HG03354 (cell line): ENCODE data around the gene AKAP12.

ENCODE experiments used
- ATAC-seq: cut with Tn5 transposase; IDR thresholded peaks from one replicate; pipeline ENCODE4 v1.9.1; 2021; ENCODE audit warnings: mild to moderate bottlenecking; ENCODE audit not compliant: unreplicated experiment, poor library complexity, severe bottlenecking

AKAP12 gene

GRCh38 chr6:151239603-151240035 is at the start of gene AKAP12:
TSS of gene AKAP12 (plus strand) at chr6:151239967. CDS start at chr6:151240563, 596 bp downstream.
- ATAC-seq = no peak

DNA sequence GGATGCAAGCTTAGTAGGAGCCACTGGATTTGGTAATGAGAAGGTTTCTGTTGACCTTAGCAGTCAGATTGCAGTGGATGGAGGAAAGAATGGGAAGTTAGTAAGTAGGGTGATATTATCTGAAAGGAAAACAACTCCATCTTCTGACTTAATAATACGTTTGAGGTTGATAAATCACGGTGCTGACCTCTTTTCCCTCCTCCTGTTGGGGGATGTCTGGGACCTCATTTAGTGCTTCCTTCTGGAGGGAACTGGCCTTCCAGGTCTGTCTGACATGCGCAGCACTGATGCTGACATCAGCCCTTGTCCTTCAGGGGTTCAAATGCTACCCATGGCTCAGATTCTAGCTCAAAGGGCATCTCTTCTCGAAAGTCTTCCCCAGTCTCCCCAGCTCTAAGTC is 48.2 kb upstream of the AKAP12 start:
- ATAC-seq = no peak

DNA sequence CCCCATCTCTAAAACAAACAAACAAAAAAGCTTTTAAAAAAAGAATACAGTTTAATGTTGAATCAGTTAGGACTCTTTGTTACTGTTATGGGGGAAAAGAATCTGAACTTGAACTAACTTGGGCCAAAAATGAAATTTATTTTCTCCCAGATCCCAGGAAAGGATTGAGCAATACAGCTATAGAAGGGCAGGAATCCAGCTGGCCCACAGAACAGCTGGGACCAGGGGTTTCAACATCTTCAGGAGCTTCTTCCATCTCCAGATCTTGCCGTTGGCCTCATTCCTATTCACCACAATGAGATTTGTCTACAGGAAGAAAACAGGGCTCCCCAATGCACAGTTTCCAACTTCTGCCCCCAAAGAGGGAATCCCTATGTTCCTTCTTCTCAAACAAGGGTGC is 43.2 kb upstream of the AKAP12 start:
- ATAC-seq = no peak

DNA sequence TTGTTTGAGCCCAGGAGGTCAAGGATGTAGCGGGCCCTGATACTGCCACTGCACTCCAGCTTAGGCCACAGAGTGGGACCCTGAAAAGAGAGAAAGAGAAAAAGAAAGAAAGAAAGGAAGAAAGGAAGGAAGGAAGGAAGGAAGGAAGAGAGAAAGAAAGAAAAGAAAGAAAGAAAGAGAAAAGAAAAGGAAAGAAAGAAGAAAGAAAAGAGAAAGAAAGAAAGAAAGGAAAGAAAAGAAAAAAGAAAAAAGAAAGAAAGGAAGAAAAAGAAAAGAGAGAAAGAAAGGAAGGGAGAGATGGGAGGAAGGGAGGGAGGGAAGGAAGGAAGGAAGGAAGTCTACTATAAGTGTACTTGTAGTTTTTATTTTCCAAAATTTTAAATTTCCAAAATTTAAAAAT is 42.2 kb upstream of the AKAP12 start:
- no peak for ATAC-seq

- ATAC-seq = no peak
Measured at GRCh38 chr6:151199991-151200390, 39.8 kb upstream of the AKAP12 start.

- no peak for ATAC-seq
Measured at GRCh38 chr6:151205721-151206600, 33.8 kb upstream of the AKAP12 start.

DNA sequence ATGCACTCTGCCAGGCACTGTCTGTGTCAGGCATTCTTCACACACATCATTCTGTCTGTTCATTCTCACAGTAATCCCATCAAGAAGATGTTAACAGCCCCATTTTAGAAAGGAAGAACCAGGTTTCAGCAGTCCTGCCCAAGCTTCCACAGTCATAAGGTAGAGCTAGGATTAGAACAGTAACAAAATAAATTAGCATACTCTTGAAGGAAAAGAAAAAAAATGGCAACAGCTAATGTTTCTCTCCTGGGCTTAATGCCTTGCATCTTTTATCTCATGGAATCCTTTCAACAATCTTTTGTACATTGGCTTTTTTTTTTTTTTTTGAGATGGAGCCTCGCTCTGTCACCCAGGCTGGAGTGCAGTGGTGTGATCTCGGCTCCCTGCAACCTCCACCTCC is 32.1 kb upstream of the AKAP12 start:
- no peak for ATAC-seq

GRCh38 chr6:151209071-151209831 is 30.5 kb upstream of the AKAP12 start:
- no peak for ATAC-seq

DNA sequence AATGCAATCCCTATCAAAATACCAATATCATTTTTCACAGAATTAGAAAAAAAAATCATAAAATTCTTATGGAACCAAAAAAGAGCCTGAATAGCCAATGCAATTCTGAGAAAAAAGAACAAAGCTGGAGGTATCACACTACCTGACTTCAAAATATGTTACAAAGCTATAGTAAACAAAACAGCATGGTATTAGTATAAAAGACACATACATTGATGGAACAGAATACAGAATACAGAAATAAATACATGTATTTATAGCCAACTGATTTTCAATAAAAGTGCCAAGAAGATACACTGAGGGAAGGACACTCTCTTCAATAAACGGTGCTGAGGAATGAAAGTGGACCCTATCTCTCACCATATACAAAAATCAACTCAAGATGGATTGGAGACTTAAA is 28.7 kb upstream of the AKAP12 start:
- ATAC-seq = no peak

GRCh38 chr6:151213352-151213751 is 26.4 kb upstream of the AKAP12 start:
- ATAC-seq = no peak

DNA sequence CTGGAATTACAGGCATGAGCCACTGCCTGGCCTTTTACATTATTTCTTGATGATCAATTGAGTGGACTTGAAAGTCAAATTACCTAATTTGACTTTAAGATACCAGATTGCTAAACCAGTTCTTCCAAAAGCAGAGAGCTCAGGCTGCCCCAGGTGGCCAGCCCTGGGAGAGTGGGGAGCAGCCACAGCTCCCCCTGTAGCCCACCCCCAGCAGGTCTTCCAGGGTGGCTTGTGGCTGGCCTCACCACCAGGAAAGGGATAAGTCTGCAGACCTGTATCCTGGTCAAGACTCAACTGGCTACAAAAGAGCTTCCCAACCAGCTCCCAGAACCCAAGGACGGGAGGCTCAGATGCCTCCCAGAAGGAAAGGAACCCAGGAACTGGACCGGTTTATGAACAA is 23.8 kb upstream of the AKAP12 start:
- ATAC-seq = no peak

DNA sequence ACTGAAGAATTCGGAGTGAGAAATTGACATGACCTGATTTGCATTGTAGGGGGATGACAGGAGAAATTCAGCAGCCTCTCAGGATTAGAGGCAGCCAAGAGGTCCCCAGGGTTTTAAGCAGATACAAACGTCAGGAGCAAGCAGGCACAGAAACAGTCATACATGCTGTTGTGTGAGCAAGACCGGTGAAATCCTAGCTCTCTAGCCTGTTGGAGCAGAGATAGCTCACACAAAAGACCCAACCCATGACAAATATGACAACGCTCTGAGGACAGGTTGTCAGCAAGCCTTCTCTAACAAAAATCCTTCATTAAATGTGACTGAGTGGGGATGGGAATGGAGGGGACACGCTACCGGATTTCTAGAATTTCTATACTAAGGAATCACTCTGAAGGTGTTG is 23.0 kb upstream of the AKAP12 start:
- ATAC-seq = no peak

- no peak for ATAC-seq
Measured at GRCh38 chr6:151219192-151219591, 20.6 kb upstream of the AKAP12 start.

DNA sequence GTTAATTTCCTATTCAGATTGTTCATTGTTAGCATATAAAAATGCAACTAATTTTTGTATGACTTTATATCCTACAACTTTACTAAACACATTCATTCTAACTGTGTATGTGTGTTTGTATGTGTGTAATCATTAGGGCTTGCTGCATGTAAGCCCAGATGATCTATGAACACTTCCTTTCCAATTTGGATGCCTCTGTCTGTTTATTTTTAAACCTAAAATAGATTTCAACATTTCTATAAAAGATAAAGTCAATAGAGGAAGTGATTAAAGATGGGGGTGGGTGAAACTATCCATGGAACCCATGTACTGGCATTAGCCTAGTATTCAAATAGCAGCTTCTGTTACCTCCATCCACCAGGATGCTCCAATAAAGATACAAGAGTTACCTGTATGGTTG is 15.7 kb upstream of the AKAP12 start:
- no peak for ATAC-seq

- no peak for ATAC-seq
Measured at GRCh38 chr6:151225919-151226318, 13.8 kb upstream of the AKAP12 start.

DNA sequence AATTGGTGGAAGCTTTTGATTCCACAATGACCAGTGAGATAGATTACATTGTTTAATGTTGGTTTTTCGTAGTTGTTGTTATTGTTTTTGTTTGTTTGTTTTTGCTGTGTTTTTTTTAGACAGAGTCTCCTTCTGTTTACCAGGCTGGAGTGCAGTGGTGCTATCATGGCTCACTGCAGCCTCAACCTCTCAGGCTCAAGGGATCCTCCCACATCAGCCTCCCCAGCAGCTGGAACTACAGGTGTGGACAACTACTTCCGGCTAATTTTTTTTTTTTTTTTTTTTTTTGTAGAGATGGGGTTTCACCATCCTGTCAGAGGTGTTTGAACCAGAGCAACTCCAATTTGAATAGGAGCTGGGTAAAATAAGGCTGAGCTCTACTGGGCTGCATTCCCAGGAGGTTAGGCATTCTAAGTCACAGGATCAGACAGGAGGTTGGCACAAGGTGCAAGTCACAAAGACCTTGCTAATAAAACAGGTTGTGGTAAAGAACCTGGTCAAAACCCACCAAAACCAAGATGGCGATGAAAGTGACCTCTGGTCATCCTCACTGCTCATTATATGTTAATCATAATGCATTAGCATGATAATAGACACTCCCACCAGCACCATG is 10.9 kb upstream of the AKAP12 start:
- no peak for ATAC-seq

DNA sequence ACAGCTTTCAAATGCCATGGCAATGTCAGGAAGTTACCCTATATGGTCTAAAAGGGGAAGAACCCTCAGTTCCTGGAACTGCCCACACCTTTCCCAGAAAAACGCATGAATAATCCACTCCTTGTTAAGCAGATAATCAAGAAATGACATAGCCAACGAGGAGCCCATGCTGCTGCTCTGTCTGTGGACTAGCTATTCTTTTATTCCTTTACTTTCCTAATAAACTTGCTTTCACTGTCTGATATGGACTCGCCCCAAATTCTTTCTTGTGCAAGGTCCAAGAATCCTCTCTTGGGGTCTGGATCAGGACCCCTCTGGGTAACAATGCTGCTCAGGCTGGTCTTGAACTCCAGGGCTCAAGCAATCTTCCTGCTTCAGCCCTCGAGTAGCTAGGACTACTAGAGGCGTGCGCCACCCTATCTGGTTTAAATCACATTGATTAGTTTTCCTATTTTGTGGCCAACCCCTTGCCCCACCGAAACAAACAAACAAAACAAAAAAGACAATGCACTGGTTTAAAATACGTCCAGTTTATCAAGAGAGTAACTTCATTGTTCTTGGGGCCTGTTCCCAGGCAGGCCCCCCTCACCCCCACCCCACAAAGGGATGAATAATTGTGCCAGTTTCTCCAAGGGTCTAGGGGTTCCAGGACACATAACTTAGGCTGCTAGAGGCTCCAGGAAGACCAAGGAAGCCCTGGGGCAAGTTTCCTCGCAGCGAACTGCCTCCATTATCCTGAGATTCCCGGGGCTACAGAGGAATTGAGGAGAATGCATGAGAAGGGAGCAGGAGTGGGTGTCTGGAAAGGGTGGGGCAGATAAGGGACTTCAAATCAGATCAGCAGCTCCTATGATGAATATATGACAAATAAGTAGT is 10.1 kb upstream of the AKAP12 start:
- ATAC-seq = no peak

GRCh38 chr6:151230277-151230577 is 9.5 kb upstream of the AKAP12 start:
- ATAC-seq = no peak

DNA sequence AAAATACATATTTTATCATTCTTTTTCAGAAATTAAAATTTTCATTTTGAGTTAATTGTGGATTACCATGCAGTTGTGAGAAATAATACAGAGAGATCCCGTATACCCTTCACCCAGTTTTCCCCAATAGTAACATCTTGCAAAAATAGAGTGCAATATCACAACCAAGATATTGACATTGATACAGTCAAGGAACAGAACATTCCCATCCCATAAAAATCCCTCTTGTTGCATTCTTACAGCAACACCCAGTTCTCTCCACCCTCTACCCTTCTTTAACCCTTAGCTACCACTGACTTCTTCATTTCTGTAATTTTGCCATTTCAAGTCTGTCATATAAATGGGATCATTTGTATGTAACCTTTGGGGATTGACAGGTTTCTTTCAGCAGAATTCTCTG is 6.9 kb upstream of the AKAP12 start:
- no peak for ATAC-seq

DNA sequence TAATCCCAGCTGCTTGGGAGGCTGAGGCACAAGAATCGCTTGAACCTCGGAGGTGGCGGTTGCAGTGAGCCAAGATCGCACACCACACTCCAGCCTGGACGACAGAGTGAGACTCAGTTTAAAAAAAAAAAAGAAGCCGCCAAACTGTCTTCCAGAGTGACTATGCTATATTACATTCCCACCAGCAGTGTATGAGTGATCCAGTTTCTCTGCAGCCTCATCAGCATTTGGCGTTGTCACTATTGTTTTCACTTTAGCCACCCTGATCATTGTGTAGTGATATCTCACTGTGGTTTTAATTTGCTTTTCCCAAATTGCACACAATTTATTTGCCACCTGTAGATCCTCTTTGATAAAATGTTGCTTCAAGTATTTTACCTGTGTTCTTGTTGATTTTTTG is 6.0 kb upstream of the AKAP12 start:
- ATAC-seq = no peak
